NCI-H2227 (cell line): Measurements from ENCODE around the gene MTMR4.
A peak's percentile ranks its signal among the peaks of the same experiment; 100 is the strongest.

Experiments
- DNase-seq: peaks from one replicate; lab custom pipeline; 2025; ENCODE audit not compliant: unreplicated experiment; lab: John Stamatoyannopoulos, UW

MTMR4 gene

GRCh38 chr17:58513965-58514769 is at the start of gene MTMR4:
MTMR4 (minus strand) TSS chr17:58514638; CDS start chr17:58514407, 231 bp downstream.
- peak; percentile 94 for DNase-seq

- no peak for DNase-seq
Measured at GRCh38 chr17:58560511-58560910, 46.1 kb upstream of the MTMR4 start.

GRCh38 chr17:58557981-58558380 is 43.5 kb upstream of the MTMR4 start:
- DNase-seq, result no peak

GRCh38 chr17:58556833-58557250 is 42.4 kb upstream of the MTMR4 start:
- no peak for DNase-seq

- DNase-seq, result peak; percentile 16
Measured at GRCh38 chr17:58555109-58555508, 40.7 kb upstream of the MTMR4 start.

GRCh38 chr17:58541249-58541648 is 26.8 kb upstream of the MTMR4 start:
- no peak for DNase-seq

- no peak for DNase-seq
Measured at GRCh38 chr17:58539698-58540097, 25.3 kb upstream of the MTMR4 start.

- DNase-seq, result peak; percentile 70
Measured at GRCh38 chr17:58538811-58539409, 24.5 kb upstream of the MTMR4 start.

GRCh38 chr17:58537266-58537665 is 22.8 kb upstream of the MTMR4 start:
- DNase-seq, result no peak

GRCh38 chr17:58536542-58536941 is 22.1 kb upstream of the MTMR4 start:
- DNase-seq, result no peak

GRCh38 chr17:58535431-58535830 is 21.0 kb upstream of the MTMR4 start:
- no peak for DNase-seq

GRCh38 chr17:58534901-58535421 is 20.5 kb upstream of the MTMR4 start:
- DNase-seq, result no peak

- no peak for DNase-seq
Measured at GRCh38 chr17:58534331-58534730, 19.9 kb upstream of the MTMR4 start.

- DNase-seq, result no peak
Measured at GRCh38 chr17:58533616-58534188, 19.3 kb upstream of the MTMR4 start.

GRCh38 chr17:58532555-58532951 is 18.1 kb upstream of the MTMR4 start:
- DNase-seq, result no peak

- peak; percentile 78 for DNase-seq
Measured at GRCh38 chr17:58531661-58532554, 17.5 kb upstream of the MTMR4 start.

- DNase-seq, result no peak
Measured at GRCh38 chr17:58531122-58531521, 16.7 kb upstream of the MTMR4 start.

GRCh38 chr17:58530655-58531054 is 16.2 kb upstream of the MTMR4 start:
- no peak for DNase-seq

- no peak for DNase-seq
Measured at GRCh38 chr17:58529275-58529674, 14.8 kb upstream of the MTMR4 start.

GRCh38 chr17:58528443-58528842 is 14.0 kb upstream of the MTMR4 start:
- DNase-seq, result no peak

GRCh38 chr17:58527949-58528348 is 13.5 kb upstream of the MTMR4 start:
- DNase-seq, result no peak
